H9 (cell line): ENCODE results near the gene HSPG2. TPM values are rescaled to one million over a fixed set of nuclear protein-coding genes. Genes with fewer than 3 reads are reported as not detected.

Experiments used
- DNase-seq: peaks from one replicate; pipeline ENCODE4 v3.0.0-alpha.2; 2017
- H2AFZ ChIP-seq: one replicate; pipeline ENCODE4 v1.6.1; 2013; ENCODE audit warnings: mild to moderate bottlenecking, low read length, control low read depth, moderate library complexity
- H2AK5ac ChIP-seq: 2 replicates; pipeline ENCODE4 v1.6.1; 2013; ENCODE audit warnings: low read length, control low read depth, mixed read lengths; ENCODE audit not compliant: insufficient read length
- H2BK120ac ChIP-seq: one replicate; pipeline ENCODE4 v1.6.1; 2013; ENCODE audit warnings: low read depth, mild to moderate bottlenecking, low read length, control low read depth, inconsistent platforms; ENCODE audit not compliant: poor library complexity, severe bottlenecking
- H2BK12ac ChIP-seq: 2 replicates; pipeline ENCODE4 v1.6.1; 2013; ENCODE audit warnings: low read length, control low read depth, mixed read lengths, low read depth; ENCODE audit not compliant: insufficient read length
- H2BK15ac ChIP-seq: 2 replicates; pipeline ENCODE4 v1.6.1; 2013; ENCODE audit warnings: low read depth, low read length, control low read depth
- H2BK20ac ChIP-seq: one replicate; pipeline ENCODE4 v1.6.1; 2013; ENCODE audit warnings: low read depth, mild to moderate bottlenecking, low read length, control low read depth, inconsistent platforms; ENCODE audit not compliant: poor library complexity, severe bottlenecking
- H2BK5ac ChIP-seq: 2 replicates; pipeline ENCODE4 v1.6.1; 2013; ENCODE audit warnings: low read length, control low read depth, mixed read lengths; ENCODE audit not compliant: insufficient read length
- H3K14ac ChIP-seq: 2 replicates; pipeline ENCODE4 v1.6.1; 2013; ENCODE audit warnings: low read length, control low read depth; ENCODE audit not compliant: insufficient read depth
- H3K18ac ChIP-seq: 2 replicates; pipeline ENCODE4 v1.6.1; 2013; ENCODE audit warnings: low read depth, mild to moderate bottlenecking, mixed read lengths, low read length, control low read depth; ENCODE audit not compliant: insufficient read length
- H3K23ac ChIP-seq: 2 replicates; pipeline ENCODE4 v1.6.1; 2013; ENCODE audit warnings: low read length, control low read depth, mixed read lengths, low read depth; ENCODE audit not compliant: insufficient read length
- H3K23me2 ChIP-seq: 2 replicates; pipeline ENCODE4 v1.6.1; 2013; ENCODE audit warnings: low read depth, mild to moderate bottlenecking, mixed read lengths, low read length, control low read depth; ENCODE audit not compliant: insufficient read length, poor library complexity, severe bottlenecking
- H3K27ac ChIP-seq: 2 replicates; pipeline ENCODE4 v1.5.1; 2013; ENCODE audit warnings: low read length, control low read depth, mixed read lengths, low read depth; ENCODE audit not compliant: insufficient read length
- H3K27me3 ChIP-seq: 2 replicates; pipeline ENCODE4 v1.6.1; 2013; ENCODE audit warnings: low read length, control low read depth, inconsistent platforms; ENCODE audit not compliant: insufficient read depth
- H3K4ac ChIP-seq: 2 replicates; pipeline ENCODE4 v1.6.1; 2013; ENCODE audit warnings: low read depth, mild to moderate bottlenecking, control low read depth, inconsistent platforms, low read length, moderate library complexity
- H3K4me1 ChIP-seq: 2 replicates; pipeline ENCODE4 v1.6.1; 2013; ENCODE audit warnings: low read length, control low read depth, inconsistent platforms; ENCODE audit not compliant: insufficient read depth
- H3K4me2 ChIP-seq: 2 replicates; pipeline ENCODE4 v1.6.1; 2013; ENCODE audit warnings: low read length, control low read depth, mixed read lengths; ENCODE audit not compliant: insufficient read length, insufficient read depth
- H3K56ac ChIP-seq: 2 replicates; pipeline ENCODE4 v1.6.1; 2013; ENCODE audit warnings: low read depth, mild to moderate bottlenecking, mixed read lengths, low read length, control low read depth; ENCODE audit not compliant: insufficient read length
- H3K79me1 ChIP-seq: 2 replicates; pipeline ENCODE4 v1.6.1; 2013; ENCODE audit warnings: low read depth, mild to moderate bottlenecking, moderate library complexity, low read length, control low read depth, inconsistent platforms; ENCODE audit not compliant: insufficient read depth, poor library complexity, severe bottlenecking
- H3K79me2 ChIP-seq: 2 replicates; pipeline ENCODE4 v1.6.1; 2013; ENCODE audit warnings: low read length, control low read depth, inconsistent platforms; ENCODE audit not compliant: insufficient read depth
- H3K9ac ChIP-seq: 2 replicates; pipeline ENCODE4 v1.6.1; 2013; ENCODE audit warnings: low read length, control low read depth, mixed read lengths; ENCODE audit not compliant: insufficient read length; ENCODE audit errors: extremely low read depth
- H3K9me3 ChIP-seq: one replicate; pipeline ENCODE4 v1.6.1; 2013; ENCODE audit warnings: low read depth, low read length, inconsistent platforms; ENCODE audit not compliant: control insufficient read depth
- H3T11ph ChIP-seq: one replicate; pipeline ENCODE4 v1.6.1; 2013; ENCODE audit warnings: mild to moderate bottlenecking, low read length, control low read depth, inconsistent platforms
- H4K20me1 ChIP-seq: one replicate; pipeline ENCODE4 v1.6.1; 2013; ENCODE audit not compliant: control insufficient read depth, insufficient read length, insufficient read depth
- H4K5ac ChIP-seq: 2 replicates; pipeline ENCODE4 v1.6.1; 2013; ENCODE audit warnings: low read depth, mild to moderate bottlenecking, mixed read lengths, low read length, control low read depth; ENCODE audit not compliant: insufficient read length
- H4K8ac ChIP-seq: replicated peaks from 2 replicates; pipeline ENCODE4 v1.6.1; 2013; ENCODE audit warnings: low read length, control low read depth, mixed read lengths, low read depth; ENCODE audit not compliant: insufficient read length
- H4K91ac ChIP-seq: 2 replicates; pipeline ENCODE4 v1.6.1; 2013; ENCODE audit warnings: low read depth, mild to moderate bottlenecking, moderate library complexity, mixed read lengths, low read length, control low read depth; ENCODE audit not compliant: insufficient read length
- H3K27ac Mint-ChIP-seq, 3 experiments: 2 replicates in 2 of 3; 3 replicates in 1 of 3; pipeline ENCODE4 v1.8.0; 2020 to 2021; ENCODE audit warnings: mixed read lengths in 3 of 3, mild to moderate bottlenecking in 1 of 3, moderate library complexity in 1 of 3
- H3K27me3 Mint-ChIP-seq: 2 replicates; pipeline ENCODE4 v1.8.0; 2021; ENCODE audit warnings: low read depth, mild to moderate bottlenecking, moderate library complexity, mixed read lengths
- H3K36me3 Mint-ChIP-seq, 3 experiments: 2 replicates in 2 of 3; 3 replicates in 1 of 3; pipeline ENCODE4 v1.8.0; 2020 to 2021; ENCODE audit warnings: low read depth in 3 of 3, mixed read lengths in 3 of 3; ENCODE audit not compliant: insufficient read depth in 1 of 3
- H3K4me1 Mint-ChIP-seq, 2 experiments: 2 replicates each; pipeline ENCODE4 v1.8.0; 2020; ENCODE audit warnings: mixed read lengths in 2 of 2
- H3K4me3 Mint-ChIP-seq, 2 experiments: 2 replicates in 1 of 2; 3 replicates in 1 of 2; pipeline ENCODE4 v1.8.0; 2020 to 2021; ENCODE audit warnings: mild to moderate bottlenecking in 2 of 2, mixed read lengths in 2 of 2, moderate library complexity in 1 of 2
- H3K9me3 Mint-ChIP-seq, 2 experiments: 2 replicates in 1 of 2; 3 replicates in 1 of 2; pipeline ENCODE4 v1.8.0; 2020; ENCODE audit warnings: mild to moderate bottlenecking in 2 of 2, mixed read lengths in 2 of 2, moderate library complexity in 1 of 2
- WGBS: extraction: QIAGEN DNeasy Blood & Tissue Kit; methylation state at CpG from one replicate; pipeline ENCODE4 v1.1.7; 2013; ENCODE audit warnings: missing lambda C conversion rate, low lambda C conversion rate, mixed read lengths; ENCODE audit not compliant: insufficient read length; ENCODE audit errors: extremely low coverage; 5-methylcytosine and 5-hydroxymethylcytosine counted together
- total RNA-seq: library from RNA; stranded (reverse); gene quantifications from 2 replicates; pipeline ENCODE4 v1.2.1, GENCODE V29; 2021
- TF ChIP-seq, protein P1 (sequence below): fragments of 200-600 bp; sonication (generic); conservative IDR thresholded peaks from 3 replicates; pipeline ENCODE4 v1.8.0; 2021; ENCODE audit warnings: antibody characterized with exemption, mild to moderate bottlenecking

HSPG2 gene
- total RNA-seq, 1 experiment from 2014 or later = 90.0 TPM

GRCh38 chr1:21910558-21911204 is 26.4 kb downstream of the HSPG2 start:
- Mint-ChIP-seq H3K27me3 (no peaks in the 10 kb centered on the region), H3K4me1 (peaks cover 43 to 67% of the 10 kb centered on the region in 2 experiments), H3K9me3 (no peaks in the 10 kb centered on the region), H3K27ac (peak overlapping the region; percentile 96 to 98 (median 97); a peak in 6 of 7 replicates), H3K36me3 (peaks cover 0 to 4% (median 0%) of the 10 kb centered on the region in 3 experiments; a peak in 2 of 7 replicates), H3K4me3 (0 out of 5 replicates have a peak overlapping the region, but pooled peaks of 1 of the 2 experiments have one; percentile 0)
- no peak overlapping the region for H2BK120ac ChIP-seq
- no peaks in the 10 kb centered on the region for H3K79me1 ChIP-seq
- no peak overlapping the region for H3K23ac ChIP-seq
- no peaks in the 10 kb centered on the region for H3K79me2 ChIP-seq
- H2BK5ac ChIP-seq = no peak overlapping the region
- no peak overlapping the region for H4K5ac ChIP-seq
- no peak overlapping the region for H4K8ac ChIP-seq
- H3T11ph ChIP-seq = no peak overlapping the region
- no CpG with 5 or more reads among the region's 11 CpGs for WGBS
- no peak overlapping the region for H2BK12ac ChIP-seq
- H3K4me1 ChIP-seq = peaks cover 16% of the 10 kb centered on the region; the same call in 1 of the 2 replicates
- H4K91ac ChIP-seq = no peak overlapping the region
- no peak overlapping the region for H2AFZ ChIP-seq
- H3K9ac ChIP-seq = no peak overlapping the region
- H3K56ac ChIP-seq = no peak overlapping the region
- H2AK5ac ChIP-seq = peak overlapping the region; percentile 16
- no peak overlapping the region for H3K18ac ChIP-seq
- no peaks in the 10 kb centered on the region for H4K20me1 ChIP-seq
- no peaks in the 10 kb centered on the region for H3K27me3 ChIP-seq
- TF ChIP-seq, protein P1, sequence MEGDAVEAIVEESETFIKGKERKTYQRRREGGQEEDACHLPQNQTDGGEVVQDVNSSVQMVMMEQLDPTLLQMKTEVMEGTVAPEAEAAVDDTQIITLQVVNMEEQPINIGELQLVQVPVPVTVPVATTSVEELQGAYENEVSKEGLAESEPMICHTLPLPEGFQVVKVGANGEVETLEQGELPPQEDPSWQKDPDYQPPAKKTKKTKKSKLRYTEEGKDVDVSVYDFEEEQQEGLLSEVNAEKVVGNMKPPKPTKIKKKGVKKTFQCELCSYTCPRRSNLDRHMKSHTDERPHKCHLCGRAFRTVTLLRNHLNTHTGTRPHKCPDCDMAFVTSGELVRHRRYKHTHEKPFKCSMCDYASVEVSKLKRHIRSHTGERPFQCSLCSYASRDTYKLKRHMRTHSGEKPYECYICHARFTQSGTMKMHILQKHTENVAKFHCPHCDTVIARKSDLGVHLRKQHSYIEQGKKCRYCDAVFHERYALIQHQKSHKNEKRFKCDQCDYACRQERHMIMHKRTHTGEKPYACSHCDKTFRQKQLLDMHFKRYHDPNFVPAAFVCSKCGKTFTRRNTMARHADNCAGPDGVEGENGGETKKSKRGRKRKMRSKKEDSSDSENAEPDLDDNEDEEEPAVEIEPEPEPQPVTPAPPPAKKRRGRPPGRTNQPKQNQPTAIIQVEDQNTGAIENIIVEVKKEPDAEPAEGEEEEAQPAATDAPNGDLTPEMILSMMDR = no peak
- no peak overlapping the region for H2BK20ac ChIP-seq
- H3K23me2 ChIP-seq = no peaks in the 10 kb centered on the region
- no peak for DNase-seq
- no peak overlapping the region for H3K4ac ChIP-seq
- H3K14ac ChIP-seq = no peak overlapping the region
- H3K9me3 ChIP-seq = no peaks in the 10 kb centered on the region
- H3K27ac ChIP-seq = no peak overlapping the region
- no peak overlapping the region; the same call in 1 of the 2 replicates for H2BK15ac ChIP-seq
- no peak overlapping the region for H3K4me2 ChIP-seq
